Liver (tissue), 9 donors: ENCODE results near the gene LGALS9. TPM values are rescaled to one million over a fixed set of nuclear protein-coding genes. Genes with fewer than 3 reads are reported as not detected.
"Not testable (repeated sequence)": the region's sequence is repeated elsewhere in the genome, so short reads cannot be mapped to it uniquely, and the experiment has no call there.

Experiments used
- DNase-seq: peaks from one replicate; pipeline ENCODE4 v3.0.0-alpha.2; 2017; ENCODE audit warnings: low spot score
- H3K27ac ChIP-seq, 2 donors: one replicate each; pipeline ENCODE4 v1.7.0; 2013; ENCODE audit warnings: inconsistent platforms in 2 of 2, low read length in 2 of 2, control low read depth in 1 of 2, low read depth in 1 of 2, mild to moderate bottlenecking in 1 of 2
- H3K27me3 ChIP-seq, 4 donors: one replicate each; pipeline versions ENCODE4 v1.6.1 to v1.7.0; 2013; ENCODE audit warnings: low read length in 3 of 4, inconsistent platforms in 1 of 4, mild to moderate bottlenecking in 1 of 4, moderate library complexity in 1 of 4; ENCODE audit not compliant: control insufficient read depth in 4 of 4, insufficient read depth in 4 of 4
- H3K36me3 ChIP-seq, 4 donors: one replicate each; pipeline versions ENCODE4 v1.6.1 to v1.7.0; 2013; ENCODE audit warnings: low read length in 3 of 4, mild to moderate bottlenecking in 3 of 4, low read depth in 1 of 4, moderate library complexity in 1 of 4; ENCODE audit not compliant: control insufficient read depth in 4 of 4, insufficient read depth in 3 of 4
- H3K4me1 ChIP-seq, 4 donors: one replicate each; pipeline versions ENCODE4 v1.6.1 to v1.7.0; 2013; ENCODE audit warnings: low read length in 3 of 4, mild to moderate bottlenecking in 3 of 4, moderate library complexity in 1 of 4; ENCODE audit not compliant: control insufficient read depth in 4 of 4, insufficient read depth in 4 of 4
- H3K4me3 ChIP-seq, 3 donors: one replicate each; pipeline versions ENCODE4 v1.6.1 to v1.7.0; 2013; ENCODE audit warnings: low read length in 3 of 3, control low read depth in 1 of 3, low read depth in 1 of 3, mild to moderate bottlenecking in 1 of 3
- H3K9ac ChIP-seq, 2 donors: one replicate each; pipeline ENCODE4 v1.7.0; 2013; ENCODE audit warnings: low read length in 2 of 2, mild to moderate bottlenecking in 2 of 2, moderate library complexity in 2 of 2, control low read depth in 1 of 2, low read depth in 1 of 2
- H3K9me3 ChIP-seq, 4 donors: one replicate each; pipeline versions ENCODE4 v1.6.1 to v1.7.0; 2013; ENCODE audit warnings: low read length in 3 of 4; ENCODE audit not compliant: control insufficient read depth in 4 of 4
- CTCF ChIP-seq: fragments of 150-350 bp; IDR thresholded peaks from 2 replicates; pipeline ENCODE4 v1.5.1; 2017; ENCODE audit warnings: improper control_type of control experiment, low read depth, low read length; ENCODE audit not compliant: missing input control
- EGR1 ChIP-seq, 2 donors: IDR thresholded peaks; 2 replicates each; pipeline ENCODE4 v1.6.1; 2016 to 2018; ENCODE audit warnings: antibody characterized with exemption in 2 of 2, low read depth in 2 of 2
- FOXA1 ChIP-seq: IDR thresholded peaks from 2 replicates; pipeline ENCODE4 v1.6.1; 2016; ENCODE audit warnings: antibody characterized with exemption
- FOXA2 ChIP-seq: IDR thresholded peaks from 2 replicates; pipeline ENCODE4 v1.6.1; 2016; ENCODE audit warnings: antibody characterized with exemption
- GABPA ChIP-seq, 2 donors: IDR thresholded peaks in 1 of 2; conservative IDR thresholded peaks in 1 of 2; 2 replicates each; pipeline ENCODE4 v1.6.1; 2016; ENCODE audit warnings: antibody characterized with exemption in 2 of 2, mild to moderate bottlenecking in 1 of 2, moderate library complexity in 1 of 2
- HNF4G ChIP-seq: IDR thresholded peaks from 2 replicates; pipeline ENCODE4 v1.6.1; 2016; ENCODE audit warnings: antibody characterized with exemption
- JUND ChIP-seq, 2 donors: IDR thresholded peaks; 2 replicates each; pipeline ENCODE4 v1.6.1; 2016; ENCODE audit warnings: antibody characterized with exemption in 2 of 2
- NR2F2 ChIP-seq: IDR thresholded peaks from 2 replicates; pipeline ENCODE4 v1.6.1; 2016; ENCODE audit warnings: antibody characterized with exemption
- RAD21 ChIP-seq, 2 donors: IDR thresholded peaks; 2 replicates each; pipeline ENCODE4 v1.6.1; 2016; ENCODE audit warnings: antibody characterized with exemption in 2 of 2, mild to moderate bottlenecking in 2 of 2
- SP1 ChIP-seq: IDR thresholded peaks from 2 replicates; pipeline ENCODE4 v1.6.1; 2018; ENCODE audit warnings: antibody characterized with exemption, mild to moderate bottlenecking
- YY1 ChIP-seq: IDR thresholded peaks from 2 replicates; pipeline ENCODE4 v1.6.1; 2016; ENCODE audit warnings: antibody characterized with exemption, mild to moderate bottlenecking
- ZBTB33 ChIP-seq: IDR thresholded peaks from 2 replicates; pipeline ENCODE4 v1.6.1; 2016; ENCODE audit warnings: antibody characterized with exemption
- WGBS: extraction: QIAGEN DNeasy Blood & Tissue Kit; methylation state at CpG from one replicate; pipeline ENCODE4 v1.1.7; 2013; 5-methylcytosine and 5-hydroxymethylcytosine counted together
- polyA plus RNA-seq, 2 donors: library from polyadenylated mRNA; stranded (reverse) in 1 of 2; unstranded in 1 of 2; fragments of 200-250 nt in 1 of 2; fragments of >200 nt in 1 of 2; fragmentation: Nextera tagmentation in 1 of 2; extraction: Ambion mirVana in 1 of 2; gene quantifications; one replicate each; pipeline versions ENCODE4 v1.2.1 to v1.2.3, GENCODE V29; 2013 to 2015
- total RNA-seq, 2 donors: library from RNA; depleted of rRNA; stranded (reverse); fragments of >200 nt; gene quantifications; one replicate each; pipeline ENCODE4 v1.2.3, GENCODE V29; 2014
- TF ChIP-seq, protein P1 (sequence below): IDR thresholded peaks from 2 replicates; pipeline ENCODE4 v1.6.1; 2016; ENCODE audit warnings: antibody characterized with exemption, mild to moderate bottlenecking
- TF ChIP-seq, protein P2 (sequence below): IDR thresholded peaks from 2 replicates; pipeline ENCODE4 v1.6.1; 2016; ENCODE audit warnings: antibody characterized with exemption
- donor health status: healthy.
- donor health status: healthy.
- donor health status: healthy.
- donor health status: healthy.
- donor health status: healthy.

The LGALS9 gene
- total and polyA plus RNA-seq, 4 donors: 6.1 to 24.7 (median 13.5) TPM

DNA sequence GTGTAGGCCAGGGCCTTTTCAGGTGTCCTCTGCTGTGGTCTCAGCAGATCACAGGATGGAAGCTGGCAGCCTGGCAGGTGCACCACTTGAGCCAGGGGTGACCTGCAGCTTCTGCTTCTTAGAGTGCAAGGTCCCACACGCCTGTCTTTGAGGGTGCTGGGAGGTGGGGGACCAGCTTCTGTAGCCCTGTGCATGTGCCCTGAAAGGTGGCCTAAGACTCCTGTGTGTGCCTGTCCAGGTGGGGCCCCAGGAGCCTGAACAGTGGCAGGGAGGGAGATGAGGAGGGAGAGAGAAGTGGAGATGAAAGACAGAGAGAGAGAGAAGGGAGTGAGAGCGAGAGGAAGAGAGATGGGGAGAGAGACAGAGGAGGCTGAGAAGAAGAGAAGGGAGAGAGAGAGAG, 46.2 kb downstream of the LGALS9 start:
- H3K9ac ChIP-seq: no peak overlapping the region
- no peaks in the 10 kb centered on the region for H3K9me3 ChIP-seq
- H3K36me3 ChIP-seq: no peaks in the 10 kb centered on the region
- H3K27me3 ChIP-seq: no peaks in the 10 kb centered on the region
- no peak for DNase-seq
- H3K27ac ChIP-seq: no peak overlapping the region
- no peak overlapping the region for H3K4me3 ChIP-seq
- no peaks in the 10 kb centered on the region for H3K4me1 ChIP-seq
- TF ChIP-seq GABPA (IDR thresholded peaks at IDR 0.05 in 1 of 2, conservative IDR thresholded peaks at IDR 0.05 in 1 of 2) (no peak), FOXA1 (no peak), HNF4G (no peak), CTCF (no peak), FOXA2 (no peak), RAD21 (IDR thresholded peaks at IDR 0.05) (no peak), JUND (IDR thresholded peaks at IDR 0.05) (no peak)
- TF ChIP-seq, protein P1, sequence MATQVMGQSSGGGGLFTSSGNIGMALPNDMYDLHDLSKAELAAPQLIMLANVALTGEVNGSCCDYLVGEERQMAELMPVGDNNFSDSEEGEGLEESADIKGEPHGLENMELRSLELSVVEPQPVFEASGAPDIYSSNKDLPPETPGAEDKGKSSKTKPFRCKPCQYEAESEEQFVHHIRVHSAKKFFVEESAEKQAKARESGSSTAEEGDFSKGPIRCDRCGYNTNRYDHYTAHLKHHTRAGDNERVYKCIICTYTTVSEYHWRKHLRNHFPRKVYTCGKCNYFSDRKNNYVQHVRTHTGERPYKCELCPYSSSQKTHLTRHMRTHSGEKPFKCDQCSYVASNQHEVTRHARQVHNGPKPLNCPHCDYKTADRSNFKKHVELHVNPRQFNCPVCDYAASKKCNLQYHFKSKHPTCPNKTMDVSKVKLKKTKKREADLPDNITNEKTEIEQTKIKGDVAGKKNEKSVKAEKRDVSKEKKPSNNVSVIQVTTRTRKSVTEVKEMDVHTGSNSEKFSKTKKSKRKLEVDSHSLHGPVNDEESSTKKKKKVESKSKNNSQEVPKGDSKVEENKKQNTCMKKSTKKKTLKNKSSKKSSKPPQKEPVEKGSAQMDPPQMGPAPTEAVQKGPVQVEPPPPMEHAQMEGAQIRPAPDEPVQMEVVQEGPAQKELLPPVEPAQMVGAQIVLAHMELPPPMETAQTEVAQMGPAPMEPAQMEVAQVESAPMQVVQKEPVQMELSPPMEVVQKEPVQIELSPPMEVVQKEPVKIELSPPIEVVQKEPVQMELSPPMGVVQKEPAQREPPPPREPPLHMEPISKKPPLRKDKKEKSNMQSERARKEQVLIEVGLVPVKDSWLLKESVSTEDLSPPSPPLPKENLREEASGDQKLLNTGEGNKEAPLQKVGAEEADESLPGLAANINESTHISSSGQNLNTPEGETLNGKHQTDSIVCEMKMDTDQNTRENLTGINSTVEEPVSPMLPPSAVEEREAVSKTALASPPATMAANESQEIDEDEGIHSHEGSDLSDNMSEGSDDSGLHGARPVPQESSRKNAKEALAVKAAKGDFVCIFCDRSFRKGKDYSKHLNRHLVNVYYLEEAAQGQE: no peak
- WGBS: 91% methylated on average over 2 of the region's 2 CpGs

DNA sequence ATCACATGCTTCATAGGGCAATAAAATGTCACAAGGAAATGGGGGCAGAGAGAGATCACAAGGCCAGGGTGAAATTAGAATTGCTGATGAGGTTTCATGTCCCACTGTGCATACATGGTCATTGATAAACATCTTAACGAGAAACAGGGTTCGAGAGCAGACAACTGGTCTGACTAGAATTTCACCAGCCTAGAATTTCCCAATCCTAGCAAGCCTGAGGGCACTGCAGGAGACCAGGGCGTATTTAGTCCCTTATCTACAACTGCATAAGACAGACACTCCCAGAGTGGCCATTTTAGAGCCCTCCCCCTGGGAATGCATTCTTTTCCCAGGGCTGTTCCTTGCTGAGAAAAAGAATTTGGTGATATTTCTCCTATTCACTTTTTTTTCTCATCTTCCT, 55.3 kb downstream of the LGALS9 start:
- WGBS: 57% methylated on average over 3 of the region's 3 CpGs
- DNase-seq: not testable (repeated sequence)

DNA sequence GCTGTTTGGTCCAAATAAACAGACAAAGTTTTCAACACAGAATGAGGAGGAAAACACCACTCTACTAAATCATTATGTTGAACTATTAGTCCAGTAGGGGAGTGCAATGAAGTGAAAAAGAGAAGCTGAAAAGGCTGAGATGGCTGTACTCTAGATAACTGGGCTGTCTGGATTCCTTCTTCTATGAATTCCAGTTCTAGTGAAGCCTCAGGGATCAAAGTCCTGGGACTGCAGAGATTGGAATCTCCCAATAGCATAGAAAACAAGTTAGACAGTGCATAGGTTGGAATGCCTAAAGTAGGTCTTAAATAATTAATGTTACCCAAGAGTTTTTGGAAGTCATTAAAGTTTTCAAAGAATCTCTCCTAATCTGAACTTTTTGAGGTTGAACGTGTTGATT, 59.9 kb downstream of the LGALS9 start:
- H3K9me3 ChIP-seq: peaks cover 9 to 13% (median 10%) of the 10 kb centered on the region in 4 donors
- H3K4me3 ChIP-seq: no peak overlapping the region
- no peak overlapping the region for H3K9ac ChIP-seq
- H3K36me3 ChIP-seq: no peaks in the 10 kb centered on the region
- H3K4me1 ChIP-seq: peaks cover 0 to 2% (median 0%) of the 10 kb centered on the region in 4 donors
- no peak for DNase-seq
- H3K27me3 ChIP-seq: no peaks in the 10 kb centered on the region
- TF ChIP-seq RAD21 (IDR thresholded peaks at IDR 0.05) (no peak), SP1 (no peak), FOXA2 (no peak), NR2F2 (no peak), HNF4G (no peak), YY1 (no peak), EGR1 (IDR thresholded peaks at IDR 0.05; ENCODE audit: low read depth in 2 of 2) (no peak), JUND (IDR thresholded peaks at IDR 0.05) (no peak), CTCF (no peak), ZBTB33 (no peak), FOXA1 (no peak)
- TF ChIP-seq, protein P1: no peak
- TF ChIP-seq, protein P2, sequence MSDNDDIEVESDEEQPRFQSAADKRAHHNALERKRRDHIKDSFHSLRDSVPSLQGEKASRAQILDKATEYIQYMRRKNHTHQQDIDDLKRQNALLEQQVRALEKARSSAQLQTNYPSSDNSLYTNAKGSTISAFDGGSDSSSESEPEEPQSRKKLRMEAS: no peak
- no peak overlapping the region for H3K27ac ChIP-seq
- WGBS: 82% methylated on average over 1 of the region's 1 CpG

More for the DNA sequence above, 55.3 kb downstream of the LGALS9 start:
- not testable (repeated sequence) for H3K4me1 ChIP-seq, H3K36me3 ChIP-seq, H3K9me3 ChIP-seq, H3K9ac ChIP-seq, H3K4me3 ChIP-seq, H3K27me3 ChIP-seq, H3K27ac ChIP-seq
